ENCODE measurements around the gene QDPR.

QDPR gene

DNA sequence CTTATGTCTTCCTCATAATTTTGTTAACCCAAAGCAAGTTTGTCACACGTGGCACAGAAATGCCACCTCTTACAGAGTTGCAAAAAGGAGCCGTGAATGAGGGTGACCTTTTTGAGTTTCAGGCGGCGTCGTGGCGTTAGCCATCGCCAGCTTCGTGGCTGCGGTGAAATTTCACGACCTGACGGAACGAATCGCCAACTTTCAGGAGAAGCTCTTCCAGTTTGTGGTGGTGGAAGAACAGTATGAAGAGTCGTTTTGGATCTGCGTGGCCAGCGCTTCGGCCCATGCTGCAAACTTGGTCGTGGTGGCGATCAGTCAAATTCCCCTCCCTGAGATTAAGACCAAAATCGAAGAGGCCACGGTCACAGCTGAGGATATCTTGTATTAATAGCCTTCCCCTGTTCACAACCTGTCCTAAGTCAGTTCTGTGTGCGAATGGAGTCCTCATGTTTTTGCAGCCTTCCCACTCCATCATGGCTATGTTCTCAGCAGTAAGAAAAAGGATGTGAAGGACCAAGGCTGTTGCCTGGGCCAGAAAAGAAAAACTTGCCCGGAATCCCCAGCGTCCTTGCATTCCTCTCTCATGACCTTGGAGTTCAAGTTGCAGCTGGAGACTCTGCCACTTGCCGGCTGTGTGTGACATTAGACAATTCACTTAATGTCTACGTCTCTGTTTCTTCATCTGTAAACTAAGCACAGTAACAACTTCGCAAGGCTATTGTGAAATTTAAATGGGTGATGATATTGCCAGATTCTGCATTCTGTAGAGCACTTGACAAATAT is 15.0 kb upstream of the QDPR start:
- H3K4me1 ChIP-seq (ENCODE audit: control insufficient read depth, insufficient read depth, low read length), result no peaks in the 10 kb centered on the region
- no peak overlapping the region for H3K27ac ChIP-seq (ENCODE audit: low read depth, low read length)
- H3K9me3 ChIP-seq (ENCODE audit: control insufficient read depth, insufficient read depth, low read depth, low read length), result no peaks in the 10 kb centered on the region
- no peaks in the 10 kb centered on the region for H3K27me3 ChIP-seq (ENCODE audit: control insufficient read depth, insufficient read depth, low read length)
- H3K9ac ChIP-seq (ENCODE audit: low read length), result no peak overlapping the region
- H3K36me3 ChIP-seq (ENCODE audit: control insufficient read depth, insufficient read depth, low read length), result no peaks in the 10 kb centered on the region
- no peak overlapping the region for H3K4me3 ChIP-seq (ENCODE audit: low read depth, low read length)

DNA sequence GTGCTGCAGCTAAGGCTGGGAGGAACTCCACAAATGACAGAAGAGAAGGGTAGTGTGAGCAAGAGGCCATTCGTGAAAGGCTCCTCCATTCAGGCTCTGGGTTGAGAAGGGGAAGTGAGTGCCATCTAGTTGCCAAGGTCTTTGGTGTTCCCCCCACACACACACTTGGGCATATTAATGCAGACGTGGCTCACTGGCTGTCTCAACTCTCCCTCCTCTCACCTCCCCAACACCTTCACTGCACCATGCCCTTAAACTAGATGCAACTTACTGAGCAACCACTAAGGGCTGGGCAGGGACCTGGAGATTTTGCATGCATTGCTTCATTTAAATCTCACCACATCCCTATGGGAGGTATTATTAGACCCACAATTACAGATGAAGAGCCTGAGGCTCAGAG is 11.8 kb upstream of the QDPR start:
- H3K4me1 ChIP-seq (ENCODE audit: control insufficient read depth, insufficient read depth, low read length), result no peaks in the 10 kb centered on the region
- H3K27me3 ChIP-seq (ENCODE audit: control insufficient read depth, insufficient read depth, low read length), result no peaks in the 10 kb centered on the region
- no peaks in the 10 kb centered on the region for H3K36me3 ChIP-seq (ENCODE audit: control insufficient read depth, insufficient read depth, low read length)
- no peaks in the 10 kb centered on the region for H3K9me3 ChIP-seq (ENCODE audit: control insufficient read depth, insufficient read depth, low read depth, low read length)
- H3K4me3 ChIP-seq (ENCODE audit: low read depth, low read length), result no peak overlapping the region
- H3K9ac ChIP-seq (ENCODE audit: low read length), result no peak overlapping the region
- no peak overlapping the region for H3K27ac ChIP-seq (ENCODE audit: low read depth, low read length)

DNA sequence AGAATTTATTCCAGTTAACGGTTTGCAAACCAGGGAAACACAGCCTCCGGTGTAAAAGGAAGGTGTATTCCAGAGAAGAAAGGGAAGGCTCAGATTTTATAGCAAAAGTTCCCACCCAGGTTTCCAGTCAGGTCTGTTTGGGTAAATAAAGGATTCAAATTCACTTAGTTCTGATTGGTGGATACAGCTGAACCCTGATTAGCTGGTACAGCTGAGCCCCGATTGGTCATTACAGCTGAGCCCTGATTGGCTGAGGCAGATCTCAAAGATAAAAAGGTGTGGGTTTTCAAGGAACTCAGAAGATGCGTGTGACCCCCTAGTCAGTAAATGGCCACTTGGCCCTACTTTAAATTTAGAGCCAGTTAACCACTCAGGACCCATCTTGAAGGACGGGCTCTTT is 9.7 kb upstream of the QDPR start:
- no peak overlapping the region for H3K4me3 ChIP-seq (ENCODE audit: low read depth, low read length)
- H3K27ac ChIP-seq (ENCODE audit: low read depth, low read length), result no peak overlapping the region
- H3K27me3 ChIP-seq (ENCODE audit: control insufficient read depth, insufficient read depth, low read length), result no peaks in the 10 kb centered on the region
- no peaks in the 10 kb centered on the region for H3K36me3 ChIP-seq (ENCODE audit: control insufficient read depth, insufficient read depth, low read length)
- peaks cover 14% of the 10 kb centered on the region for H3K4me1 ChIP-seq (ENCODE audit: control insufficient read depth, insufficient read depth, low read length)
- no peak overlapping the region for H3K9ac ChIP-seq (ENCODE audit: low read length)
- H3K9me3 ChIP-seq (ENCODE audit: control insufficient read depth, insufficient read depth, low read depth, low read length), result no peaks in the 10 kb centered on the region

DNA sequence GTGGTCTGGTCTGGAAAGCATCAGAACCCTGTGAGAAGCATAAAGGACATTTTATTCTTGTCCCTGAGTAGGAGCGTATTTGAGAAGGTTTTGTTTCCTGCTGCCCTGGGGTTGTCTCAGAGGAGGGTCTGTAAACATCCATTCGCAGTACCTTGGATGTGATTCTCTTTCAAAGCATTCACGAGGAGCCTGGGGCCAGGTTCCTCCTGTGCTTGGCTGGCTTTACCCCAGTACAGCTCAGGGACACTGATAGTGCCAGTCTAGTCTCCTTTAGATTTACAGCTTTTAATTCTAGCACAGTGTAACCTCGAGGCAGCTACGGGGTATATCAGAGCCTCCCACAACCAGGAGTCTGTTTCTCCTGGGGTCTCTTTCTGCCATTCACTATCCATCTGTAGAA is 5.8 kb upstream of the QDPR start:
- no peaks in the 10 kb centered on the region for H3K36me3 ChIP-seq (ENCODE audit: control insufficient read depth, insufficient read depth, low read length)
- no peaks in the 10 kb centered on the region; the same call in 1 of the 2 replicates for H3K27me3 ChIP-seq (ENCODE audit: control insufficient read depth, insufficient read depth, low read length)
- peak overlapping the region; percentile 15; the same call in 1 of the 2 replicates for H3K4me3 ChIP-seq (ENCODE audit: low read depth, low read length)
- H3K9ac ChIP-seq (ENCODE audit: low read length), result no peak overlapping the region
- no peaks in the 10 kb centered on the region for H3K9me3 ChIP-seq (ENCODE audit: control insufficient read depth, insufficient read depth, low read depth, low read length)
- peaks cover 14% of the 10 kb centered on the region for H3K4me1 ChIP-seq (ENCODE audit: control insufficient read depth, insufficient read depth, low read length)
- H3K27ac ChIP-seq (ENCODE audit: low read depth, low read length), result no peak overlapping the region

DNA sequence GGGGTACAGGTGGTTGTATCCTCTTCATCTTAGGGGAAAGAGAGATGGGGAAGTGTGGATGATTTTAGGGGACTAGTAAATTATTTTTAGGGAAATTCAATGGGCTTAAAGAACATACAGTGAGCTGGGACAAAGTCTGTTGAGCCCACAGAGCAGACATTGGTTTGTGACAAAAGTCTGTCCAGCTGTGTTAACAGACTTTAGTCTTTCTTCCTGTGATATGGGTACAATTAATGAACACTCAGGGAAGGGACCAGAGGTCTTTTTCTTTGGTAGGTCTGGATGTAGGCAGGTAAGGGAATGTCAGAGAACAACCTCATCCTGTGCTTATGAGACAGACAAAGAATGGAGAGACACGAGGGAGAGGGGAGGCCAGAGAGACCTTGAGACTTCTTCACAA is 5.1 kb upstream of the QDPR start:
- Histone ChIP-seq H3K4me1 (ENCODE audit: control insufficient read depth, insufficient read depth, low read length) (peaks cover 14% of the 10 kb centered on the region), H3K9ac (ENCODE audit: low read length) (no peak overlapping the region), H3K9me3 (ENCODE audit: control insufficient read depth, insufficient read depth, low read depth, low read length) (no peaks in the 10 kb centered on the region)

DNA sequence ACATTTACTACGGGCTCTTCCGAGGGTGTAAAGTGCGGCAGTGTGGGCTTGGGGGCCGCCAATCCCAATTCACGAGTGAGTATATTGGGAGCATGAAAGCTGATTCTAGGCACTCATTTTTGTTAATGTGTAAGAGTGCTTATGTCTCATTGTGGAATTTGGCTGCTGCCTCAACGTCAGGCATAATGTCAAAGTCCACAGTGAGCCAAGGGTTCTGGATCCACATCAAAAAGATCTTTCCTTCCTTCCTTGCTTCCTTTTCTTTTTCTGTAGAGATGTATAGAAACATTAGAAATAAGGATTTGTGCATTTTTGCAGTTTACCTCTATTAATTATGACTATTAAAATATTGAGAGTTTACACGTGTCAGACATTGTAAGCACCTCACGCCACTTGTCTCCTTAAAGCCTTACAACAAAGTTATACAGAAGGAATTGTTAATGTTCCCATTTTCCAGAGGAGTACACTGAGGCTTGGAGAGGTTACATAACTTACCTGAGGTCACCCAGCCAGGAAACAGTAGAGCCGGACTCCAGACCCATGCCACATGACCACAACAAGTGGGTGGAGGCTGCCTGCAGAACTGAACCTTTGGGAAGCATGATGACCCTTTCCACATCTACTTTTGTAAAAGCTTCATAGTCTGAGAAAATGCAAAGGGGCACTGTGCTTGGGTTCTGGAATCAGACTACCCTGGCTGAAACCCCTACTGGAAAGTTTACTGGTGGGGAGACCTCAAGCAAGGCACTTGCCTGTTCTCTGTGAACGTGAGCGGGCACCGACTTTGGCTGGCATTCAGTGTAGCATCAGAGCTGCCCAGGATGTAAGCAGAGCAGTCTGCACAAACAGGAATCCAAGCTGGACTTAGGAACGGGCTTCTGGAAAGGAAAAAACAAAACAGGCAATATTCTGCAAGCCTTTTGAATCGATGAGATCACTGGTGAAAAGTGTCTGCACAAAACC is 3.8 kb upstream of the QDPR start:
- Histone ChIP-seq H3K27me3 (ENCODE audit: control insufficient read depth, insufficient read depth, low read length) (no peaks in the 10 kb centered on the region; the same call in 1 of the 2 replicates), H3K9ac (ENCODE audit: low read length) (no peak overlapping the region), H3K27ac (ENCODE audit: low read depth, low read length) (no peak overlapping the region), H3K4me1 (ENCODE audit: control insufficient read depth, insufficient read depth, low read length) (peaks cover 14% of the 10 kb centered on the region), H3K4me3 (ENCODE audit: low read depth, low read length) (no peak overlapping the region), H3K9me3 (ENCODE audit: control insufficient read depth, insufficient read depth, low read depth, low read length) (no peaks in the 10 kb centered on the region), H3K36me3 (ENCODE audit: control insufficient read depth, insufficient read depth, low read length) (no peaks in the 10 kb centered on the region)

More for the DNA sequence above, 5.1 kb upstream of the QDPR start:
- Histone ChIP-seq H3K27me3 (ENCODE audit: control insufficient read depth, insufficient read depth, low read length) (no peaks in the 10 kb centered on the region; the same call in 1 of the 2 replicates), H3K36me3 (ENCODE audit: control insufficient read depth, insufficient read depth, low read length) (no peaks in the 10 kb centered on the region), H3K27ac (ENCODE audit: low read depth, low read length) (no peak overlapping the region), H3K4me3 (ENCODE audit: low read depth, low read length) (no peak overlapping the region)

DNA sequence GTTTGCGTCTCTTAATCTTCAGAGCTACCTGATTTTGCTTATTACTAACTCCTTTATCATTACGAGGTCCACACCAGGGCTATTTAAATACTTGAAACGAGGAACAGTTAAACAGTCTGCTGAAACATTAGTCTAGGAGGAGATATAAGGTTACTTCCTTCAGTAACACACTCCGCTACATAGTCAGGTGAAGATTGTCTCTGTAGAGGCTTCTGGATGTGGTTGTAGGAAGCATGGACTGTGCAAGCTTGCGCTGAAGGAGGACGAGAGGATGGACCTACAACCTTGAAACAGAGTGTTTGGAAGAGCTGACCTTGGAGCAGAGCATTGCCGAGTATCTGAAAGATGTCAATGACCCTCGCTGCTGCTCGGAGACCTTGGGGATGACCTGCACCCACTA is 3.0 kb upstream of the QDPR start, which contains the start of gene CLRN2:
CLRN2 (plus strand) TSS at position 301 of the 400 bp plus-strand sequence. CDS start 102 bp downstream, outside the sequence.
- H3K9me3 ChIP-seq (ENCODE audit: control insufficient read depth, insufficient read depth, low read depth, low read length), result no peaks in the 10 kb centered on the region
- H3K27ac ChIP-seq (ENCODE audit: low read depth, low read length), result no peak within 1 kb of the TSS
- peaks cover 14% of the 10 kb centered on the region for H3K4me1 ChIP-seq (ENCODE audit: control insufficient read depth, insufficient read depth, low read length)
- no peaks in the 10 kb centered on the region; the same call in 1 of the 2 replicates for H3K36me3 ChIP-seq (ENCODE audit: control insufficient read depth, insufficient read depth, low read length)
- no peak within 1 kb of the TSS for H3K4me3 ChIP-seq (ENCODE audit: low read depth, low read length)
- no peak within 1 kb of the TSS for H3K9ac ChIP-seq (ENCODE audit: low read length)
- H3K27me3 ChIP-seq (ENCODE audit: control insufficient read depth, insufficient read depth, low read length), result no peaks in the 10 kb centered on the region; the same call in 1 of the 2 replicates

DNA sequence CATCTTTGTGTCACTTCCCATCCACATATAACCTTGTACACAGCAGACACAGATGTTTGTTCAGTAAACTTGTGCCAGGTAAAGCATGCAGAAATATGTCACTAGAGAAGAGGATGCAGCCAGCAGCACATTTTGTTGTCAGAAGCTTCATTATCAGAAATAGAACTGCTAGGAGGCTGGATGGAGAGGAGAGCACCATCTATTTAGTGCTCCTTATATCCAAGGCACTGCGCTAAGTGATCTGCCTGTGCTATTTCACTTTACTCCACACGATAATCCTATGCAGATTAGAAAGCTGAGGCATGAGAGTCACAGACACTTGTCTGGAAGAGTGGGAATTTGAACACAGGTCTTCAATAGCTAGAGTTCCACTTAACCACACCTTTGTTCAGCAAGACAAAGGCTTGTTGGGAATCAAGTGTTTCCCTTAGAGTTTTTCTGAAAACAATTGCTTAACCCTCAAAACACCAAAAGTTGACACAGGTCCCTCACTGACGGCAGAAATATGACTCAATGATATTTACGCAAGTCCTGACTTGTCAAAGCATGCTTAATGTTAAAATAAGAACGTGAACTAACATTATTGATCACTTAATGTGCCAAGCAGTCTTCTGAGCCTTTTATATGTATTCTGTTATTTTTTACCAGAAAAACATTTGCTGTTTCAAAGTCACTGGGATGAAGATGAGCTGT is 1.2 kb upstream of the QDPR start:
- H3K27ac ChIP-seq (ENCODE audit: low read depth, low read length), result no peak overlapping the region
- H3K9me3 ChIP-seq (ENCODE audit: control insufficient read depth, insufficient read depth, low read depth, low read length), result no peaks in the 10 kb centered on the region
- no peaks in the 10 kb centered on the region; the same call in 1 of the 2 replicates for H3K27me3 ChIP-seq (ENCODE audit: control insufficient read depth, insufficient read depth, low read length)
- H3K36me3 ChIP-seq (ENCODE audit: control insufficient read depth, insufficient read depth, low read length), result no peaks in the 10 kb centered on the region; the same call in none of the 2 replicates
- H3K9ac ChIP-seq (ENCODE audit: low read length), result no peak overlapping the region
- H3K4me3 ChIP-seq (ENCODE audit: low read depth, low read length), result no peak overlapping the region
- peaks cover 12% of the 10 kb centered on the region for H3K4me1 ChIP-seq (ENCODE audit: control insufficient read depth, insufficient read depth, low read length)

DNA sequence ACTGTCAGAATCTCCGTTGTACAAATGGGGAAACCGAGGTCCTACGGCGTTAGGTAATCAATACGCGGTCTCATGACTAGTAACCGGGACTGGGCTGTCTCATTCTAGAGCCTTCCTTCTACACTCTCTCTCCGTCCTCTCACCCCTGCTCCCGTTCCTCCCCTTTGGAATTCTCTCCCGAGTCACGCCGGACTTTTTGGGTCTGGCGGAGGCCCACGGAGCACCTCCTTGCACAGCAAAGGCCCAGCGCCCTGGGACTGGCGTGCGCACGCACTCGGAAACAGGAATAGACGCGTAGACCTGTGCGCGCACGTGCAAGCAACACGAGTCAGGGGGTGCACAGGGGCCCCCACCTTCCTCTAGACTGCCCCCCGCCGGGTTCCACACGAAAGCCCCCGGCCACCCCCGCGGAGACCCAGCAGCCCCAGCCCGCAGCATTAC is 361 bp downstream of the QDPR start:
- peak overlapping the region; percentile 67 for H3K4me3 ChIP-seq (ENCODE audit: low read depth, low read length)
- no peaks in the 10 kb centered on the region for H3K9me3 ChIP-seq (ENCODE audit: control insufficient read depth, insufficient read depth, low read depth, low read length)
- no peak overlapping the region for H3K27ac ChIP-seq (ENCODE audit: low read depth, low read length)
- H3K27me3 ChIP-seq (ENCODE audit: control insufficient read depth, insufficient read depth, low read length), result no peaks in the 10 kb centered on the region; the same call in 1 of the 2 replicates
- H3K4me1 ChIP-seq (ENCODE audit: control insufficient read depth, insufficient read depth, low read length), result no peaks in the 10 kb centered on the region; the same call in 1 of the 2 replicates
- H3K36me3 ChIP-seq (ENCODE audit: control insufficient read depth, insufficient read depth, low read length), result peaks cover 10% of the 10 kb centered on the region
- peak overlapping the region; percentile 50 for H3K9ac ChIP-seq (ENCODE audit: low read length)

DNA sequence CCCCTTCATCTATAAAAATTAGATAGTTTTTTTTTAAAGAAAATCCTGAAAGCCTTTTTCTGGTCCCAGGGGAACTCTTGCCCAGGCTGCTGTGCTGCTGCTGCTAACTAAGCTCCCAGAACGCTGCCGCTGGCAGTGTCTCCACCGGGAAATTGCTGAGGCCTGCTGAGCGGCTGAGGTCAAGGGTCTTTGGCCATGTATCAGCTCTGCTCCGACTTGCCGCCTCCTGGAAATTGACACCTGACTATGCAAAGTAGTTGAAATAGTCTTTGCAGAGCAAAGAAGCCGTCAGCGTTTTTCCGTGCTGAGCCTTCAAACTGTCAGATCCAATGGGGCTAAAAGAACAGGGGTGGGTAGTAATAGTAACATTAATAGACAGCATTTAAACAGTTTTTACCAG is 839 bp downstream of the QDPR start:
- Histone ChIP-seq H3K27me3 (ENCODE audit: control insufficient read depth, insufficient read depth, low read length) (no peaks in the 10 kb centered on the region; the same call in 1 of the 2 replicates), H3K4me3 (ENCODE audit: low read depth, low read length) (peak overlapping the region; percentile 67), H3K27ac (ENCODE audit: low read depth, low read length) (no peak overlapping the region), H3K36me3 (ENCODE audit: control insufficient read depth, insufficient read depth, low read length) (peaks cover 12% of the 10 kb centered on the region), H3K9ac (ENCODE audit: low read length) (no peak overlapping the region), H3K4me1 (ENCODE audit: control insufficient read depth, insufficient read depth, low read length) (no peaks in the 10 kb centered on the region; the same call in 1 of the 2 replicates), H3K9me3 (ENCODE audit: control insufficient read depth, insufficient read depth, low read depth, low read length) (no peaks in the 10 kb centered on the region)

All from HUES6 (cell line).